ENCODE measurements around the gene SHROOM3.

GRCh38 chr4:76576824-76577223 is 141.8 kb downstream of the SHROOM3 start:
- TF ChIP-seq CTCF (IDR thresholded peaks at IDR 0.05) (no peak), EZH2 (IDR thresholded peaks at IDR 0.05; ENCODE audit: borderline replicate concordance, insufficient read depth, low read depth, low read length, poor library complexity, severe bottlenecking) (no peak)
